ENCODE data around the gene BCL6.
"Not testable (repeated sequence)": the region's sequence is repeated elsewhere in the genome, so short reads cannot be mapped to it uniquely, and the experiment has no call there.

The BCL6 gene

GRCh38 chr3:187709155-187709554 lies 36.1 kb downstream of the BCL6 start:
- peak; percentile 1 for DNase-seq

GRCh38 chr3:187708696-187709095 lies 36.6 kb downstream of the BCL6 start:
- DNase-seq, result no peak

GRCh38 chr3:187706971-187707370 lies 38.3 kb downstream of the BCL6 start:
- no peak for DNase-seq

- DNase-seq, result no peak
These were observed 40.1 kb downstream of the BCL6 start for GRCh38 chr3:187705164-187705563.

- no peak for DNase-seq
These were observed 42.7 kb downstream of the BCL6 start, which contains the start of gene RTP2 for GRCh38 chr3:187702507-187703033. Gene RTP2, minus strand, starts transcription at chr3:187702557. Its CDS starts 429 bp downstream, at chr3:187702128.

- DNase-seq, result no peak
These were observed 45.0 kb downstream of the BCL6 start for GRCh38 chr3:187700249-187700648.

- no peak for DNase-seq
These were observed 46.5 kb downstream of the BCL6 start for GRCh38 chr3:187698499-187699399.

- DNase-seq, result no peak
These were observed 49.2 kb downstream of the BCL6 start for GRCh38 chr3:187696021-187696420.

GRCh38 chr3:187695449-187695848 lies 49.8 kb downstream of the BCL6 start:
- no peak for DNase-seq

GRCh38 chr3:187694801-187695200 lies 50.5 kb downstream of the BCL6 start:
- DNase-seq, result no peak

GRCh38 chr3:187693431-187693830 lies 51.8 kb downstream of the BCL6 start:
- no peak for DNase-seq

- DNase-seq, result no peak
These were observed 55.3 kb downstream of the BCL6 start for GRCh38 chr3:187689984-187690383.

GRCh38 chr3:187686621-187687273 lies 58.5 kb downstream of the BCL6 start:
- DNase-seq, result no peak

GRCh38 chr3:187685948-187686347 lies 59.3 kb downstream of the BCL6 start:
- no peak for DNase-seq

GRCh38 chr3:187684880-187685279 lies 60.4 kb downstream of the BCL6 start:
- no peak for DNase-seq

- DNase-seq, result no peak
These were observed 60.8 kb downstream of the BCL6 start for GRCh38 chr3:187684444-187684843.

- not testable (repeated sequence) for DNase-seq
These were observed 63.5 kb downstream of the BCL6 start for GRCh38 chr3:187681756-187682155.

GRCh38 chr3:187679638-187680396 lies 65.5 kb downstream of the BCL6 start:
- peak; percentile 81 for DNase-seq

- DNase-seq, result peak; percentile 52
These were observed 66.5 kb downstream of the BCL6 start for GRCh38 chr3:187678726-187679268.

GRCh38 chr3:187677604-187678003 lies 67.7 kb downstream of the BCL6 start:
- DNase-seq, result peak; percentile 3

GRCh38 chr3:187673012-187673411 lies 72.3 kb downstream of the BCL6 start:
- no peak for DNase-seq

Data from NCI-H2171 treated with DMSO at 0.1 percent for 48 hours (cell line).